Spinal cord (tissue), 10 donors: ENCODE measurements around the gene RBBP7. TPM values are rescaled to one million over a fixed set of nuclear protein-coding genes. Genes with fewer than 3 reads are reported as not detected.

ENCODE experiments used
- DNase-seq, 6 donors: peaks; one replicate each; pipeline versions ENCODE4 v3.0.0 to v3.0.0-alpha.2; 2013 to 2015; ENCODE audit warnings: low spot score in 6 of 6, low read depth in 4 of 6
- H3K27ac ChIP-seq: one replicate; pipeline ENCODE4 v1.5.1; 2013; ENCODE audit warnings: low read depth, low read length, control low read depth
- H3K27me3 ChIP-seq: one replicate; pipeline ENCODE4 v1.6.1; 2013; ENCODE audit warnings: low read length; ENCODE audit not compliant: control insufficient read depth, insufficient read depth
- H3K36me3 ChIP-seq: one replicate; pipeline ENCODE4 v1.6.1; 2013; ENCODE audit warnings: low read length; ENCODE audit not compliant: control insufficient read depth, insufficient read depth
- H3K4me1 ChIP-seq: one replicate; pipeline ENCODE4 v1.6.1; 2013; ENCODE audit warnings: low read length; ENCODE audit not compliant: control insufficient read depth, insufficient read depth
- H3K4me3 ChIP-seq: one replicate; pipeline ENCODE4 v1.5.1; 2013; ENCODE audit warnings: low read depth, low read length, control low read depth
- H3K9me3 ChIP-seq: one replicate; pipeline ENCODE4 v1.6.1; 2013; ENCODE audit warnings: low read length; ENCODE audit not compliant: control insufficient read depth, insufficient read depth
- WGBS: methylation state at CpG from one replicate; pipeline ENCODE4 v1.1.5; 2013; ENCODE audit warnings: missing lambda C conversion rate; ENCODE audit not compliant: insufficient coverage; 5-methylcytosine and 5-hydroxymethylcytosine counted together
- polyA plus RNA-seq, 2 donors: library from polyadenylated mRNA; unstranded; fragments of 120-200 nt; gene quantifications; one replicate each; pipeline ENCODE4 v1.2.1, GENCODE V29; 2013; ENCODE audit not compliant: insufficient read length in 2 of 2
- total RNA-seq, 2 donors: library from RNA; depleted of rRNA in 1 of 2; stranded (reverse); fragments of 120-200 nt in 1 of 2; fragments of >200 nt in 1 of 2; gene quantifications; one replicate each; pipeline versions ENCODE4 v1.2.3 to v1.2.4, GENCODE V29; 2013 to 2014
- donor health status: healthy.

The RBBP7 gene
- total and polyA plus RNA-seq, 4 donors: 128 to 149 (median 137) TPM

GRCh38 chrX:16851421-16851820 is 18.7 kb downstream of the RBBP7 start:
- no peak for DNase-seq
- Histone ChIP-seq H3K4me3 (no peak overlapping the region), H3K9me3 (no peaks in the 10 kb centered on the region), H3K36me3 (peaks cover 6% of the 10 kb centered on the region), H3K27ac (no peak overlapping the region), H3K27me3 (peaks cover 29% of the 10 kb centered on the region), H3K4me1 (no peaks in the 10 kb centered on the region)
- no CpG with 5 or more reads among the region's 1 CpG for WGBS

DNA sequence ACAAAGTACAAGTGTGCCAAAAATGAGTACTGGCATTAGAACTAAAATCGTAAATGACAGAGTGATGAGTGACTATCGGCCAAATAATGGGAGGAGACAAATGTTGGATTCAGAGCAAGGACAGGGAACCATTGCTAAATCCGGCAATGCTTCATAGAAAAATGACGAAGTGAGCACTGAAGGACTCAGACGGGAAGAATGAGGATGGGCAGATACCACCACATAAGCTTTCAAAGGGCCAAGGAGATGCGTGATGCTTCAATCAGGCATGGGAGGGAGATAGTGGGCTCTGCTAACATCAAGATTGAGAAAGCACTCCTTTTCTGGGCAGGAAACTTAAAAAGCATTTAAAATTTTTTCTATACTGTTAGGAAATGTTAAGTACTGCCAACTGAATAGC is 21.6 kb downstream of the RBBP7 start:
- Histone ChIP-seq H3K4me1 (no peaks in the 10 kb centered on the region), H3K4me3 (no peak overlapping the region), H3K27ac (no peak overlapping the region), H3K27me3 (peaks cover 24% of the 10 kb centered on the region), H3K9me3 (no peaks in the 10 kb centered on the region), H3K36me3 (peaks cover 5% of the 10 kb centered on the region)
- DNase-seq: no peak
- WGBS: 60% methylated on average over 4 of the region's 6 CpGs

DNA sequence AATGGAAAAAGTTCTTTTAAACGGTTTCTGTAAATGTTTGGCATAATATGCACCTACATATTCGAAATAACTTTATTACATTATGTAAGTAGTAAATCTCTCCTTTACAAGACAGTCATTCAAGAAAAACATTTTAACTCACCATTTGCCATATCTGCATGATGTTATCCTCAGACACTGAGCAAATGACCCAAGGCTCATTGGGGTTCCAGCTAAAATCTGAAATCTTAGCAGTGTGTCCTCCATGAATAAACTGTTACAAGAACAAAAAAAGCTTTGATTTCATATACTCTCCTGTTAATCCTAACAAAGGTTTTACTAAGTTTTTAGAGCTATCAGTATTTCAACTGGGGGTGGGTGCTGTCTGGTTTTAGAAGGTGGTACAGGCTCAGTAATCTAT is 24.5 kb downstream of the RBBP7 start:
- no CpG with 5 or more reads among the region's 2 CpGs for WGBS
- H3K4me1 ChIP-seq: no peaks in the 10 kb centered on the region
- H3K27ac ChIP-seq: no peak overlapping the region
- peaks cover 5% of the 10 kb centered on the region for H3K36me3 ChIP-seq
- no peak overlapping the region for H3K4me3 ChIP-seq
- peaks cover 21% of the 10 kb centered on the region for H3K27me3 ChIP-seq
- DNase-seq: no peak
- H3K9me3 ChIP-seq: no peaks in the 10 kb centered on the region

DNA sequence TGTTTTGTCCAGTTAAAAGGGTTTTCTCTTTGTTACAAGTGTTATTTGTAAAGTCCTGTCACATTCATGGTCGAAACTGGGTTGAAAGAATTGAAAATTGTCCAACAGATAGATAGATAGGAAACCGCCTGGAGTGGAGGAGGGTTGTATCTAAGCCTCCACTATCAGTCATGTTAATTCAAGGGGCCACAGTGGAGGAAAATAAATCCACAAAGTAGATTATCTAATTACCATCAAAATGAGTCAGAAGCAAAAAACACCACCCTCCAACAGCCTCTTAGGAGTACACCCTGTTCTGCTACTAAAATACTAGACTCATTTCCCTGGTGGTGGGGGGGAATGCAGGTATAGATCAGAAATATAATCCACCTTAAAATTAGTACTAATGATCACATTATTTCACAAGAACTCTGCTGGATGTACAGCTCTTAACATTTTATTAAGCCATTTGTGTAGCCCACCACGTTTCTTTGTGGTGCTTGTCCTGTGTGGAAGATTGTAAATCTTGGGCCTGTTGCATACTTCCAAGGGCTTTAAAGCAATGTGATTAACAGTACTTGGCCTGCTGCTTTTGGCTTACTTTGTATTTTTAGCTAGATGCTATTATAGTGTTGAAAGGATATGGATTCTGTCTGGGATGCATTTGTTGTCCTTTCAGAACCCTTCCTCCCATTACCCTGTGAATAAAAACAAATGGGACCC is 26.8 kb downstream of the RBBP7 start:
- peaks cover 8% of the 10 kb centered on the region for H3K36me3 ChIP-seq
- H3K4me3 ChIP-seq: no peak overlapping the region
- no peak overlapping the region for H3K27ac ChIP-seq
- H3K4me1 ChIP-seq: no peaks in the 10 kb centered on the region
- WGBS: 29% methylated on average over 1 of the region's 3 CpGs
- no peaks in the 10 kb centered on the region for H3K9me3 ChIP-seq
- peaks cover 25% of the 10 kb centered on the region for H3K27me3 ChIP-seq
- DNase-seq: peak in 1 of 6 donors; percentile 34

- Histone ChIP-seq H3K36me3 (peaks cover 8% of the 10 kb centered on the region), H3K9me3 (no peaks in the 10 kb centered on the region), H3K4me3 (no peak overlapping the region), H3K27me3 (peaks cover 22% of the 10 kb centered on the region), H3K27ac (no peak overlapping the region), H3K4me1 (no peaks in the 10 kb centered on the region)
- no CpG with 5 or more reads among the region's 3 CpGs for WGBS
- DNase-seq: no peak
Observed at GRCh38 chrX:16842684-16843083, 27.5 kb downstream of the RBBP7 start.

GRCh38 chrX:16839852-16840460 is 30.2 kb downstream of the RBBP7 start:
- WGBS: 88% methylated on average over 11 of the region's 14 CpGs
- H3K27ac ChIP-seq: no peak overlapping the region

DNA sequence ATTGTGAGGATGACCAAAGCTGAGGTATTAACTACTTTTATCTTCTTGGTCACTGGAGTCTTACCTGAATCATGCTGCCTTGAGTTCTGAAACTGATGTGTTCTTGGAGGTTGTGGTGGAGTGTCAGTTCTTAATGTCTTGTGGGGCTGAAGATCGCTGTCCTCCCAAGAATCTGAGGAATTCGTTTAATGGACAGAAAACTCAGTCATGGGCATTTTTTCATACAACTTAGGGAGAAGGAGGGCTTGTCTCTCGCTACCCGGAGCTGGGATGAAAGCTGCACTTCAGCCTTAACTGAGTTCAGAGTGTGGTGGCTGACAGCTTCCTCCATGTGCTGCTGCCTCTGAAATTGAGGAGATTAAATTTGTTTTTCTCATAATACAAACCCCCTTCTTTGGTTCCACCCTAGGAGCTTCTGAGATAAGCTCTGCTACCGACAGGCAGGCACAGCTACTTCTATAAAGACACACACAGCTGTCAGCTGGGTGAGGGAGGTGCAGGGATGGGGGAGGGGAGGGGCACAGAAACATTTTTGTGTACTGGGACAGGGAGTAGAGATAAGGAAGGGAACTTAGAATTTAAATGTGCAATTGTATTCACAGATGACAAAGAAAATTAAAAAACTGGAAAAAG is 30.8 kb downstream of the RBBP7 start:
- 88% methylated on average over 2 of the region's 5 CpGs for WGBS
- no peak overlapping the region for H3K27ac ChIP-seq

More at GRCh38 chrX:16839852-16840460, 30.2 kb downstream of the RBBP7 start:
- Histone ChIP-seq H3K36me3 (peaks cover 12% of the 10 kb centered on the region), H3K4me1 (no peaks in the 10 kb centered on the region), H3K9me3 (no peaks in the 10 kb centered on the region), H3K4me3 (no peak overlapping the region), H3K27me3 (peaks cover 20% of the 10 kb centered on the region)
- no peak for DNase-seq

GRCh38 chrX:16838202-16839066 is 31.7 kb downstream of the RBBP7 start:
- H3K36me3 ChIP-seq: peaks cover 12% of the 10 kb centered on the region
- H3K4me3 ChIP-seq: no peak overlapping the region
- no peak overlapping the region for H3K27ac ChIP-seq
- no peaks in the 10 kb centered on the region for H3K9me3 ChIP-seq
- WGBS: 80% methylated on average over 5 of the region's 11 CpGs
- H3K27me3 ChIP-seq: peaks cover 28% of the 10 kb centered on the region
- DNase-seq: no peak
- H3K4me1 ChIP-seq: no peaks in the 10 kb centered on the region

More for the DNA sequence above, 30.8 kb downstream of the RBBP7 start:
- H3K9me3 ChIP-seq: no peaks in the 10 kb centered on the region
- DNase-seq: no peak
- H3K4me3 ChIP-seq: no peak overlapping the region
- H3K36me3 ChIP-seq: peaks cover 12% of the 10 kb centered on the region
- peaks cover 26% of the 10 kb centered on the region for H3K27me3 ChIP-seq
- H3K4me1 ChIP-seq: no peaks in the 10 kb centered on the region

- no peaks in the 10 kb centered on the region for H3K9me3 ChIP-seq
- H3K27ac ChIP-seq: no peak overlapping the region
- H3K27me3 ChIP-seq: peaks cover 25% of the 10 kb centered on the region
- 65% methylated on average over 7 of the region's 9 CpGs for WGBS
- H3K4me1 ChIP-seq: no peaks in the 10 kb centered on the region
- DNase-seq: no peak
- peaks cover 9% of the 10 kb centered on the region for H3K36me3 ChIP-seq
- H3K4me3 ChIP-seq: no peak overlapping the region
Observed at GRCh38 chrX:16836371-16836770, 33.8 kb downstream of the RBBP7 start.
